Mesangial cell (primary cell): ENCODE data around the gene IQSEC1. TPM values are rescaled to one million over a fixed set of nuclear protein-coding genes. Genes with fewer than 3 reads are reported as not detected.

ENCODE experiments used
- total RNA-seq: library from RNA; depleted of rRNA; stranded (reverse); fragments of >200 nt; gene quantifications from 2 replicates; pipeline ENCODE4 v1.2.3, GENCODE V29; 2015

The IQSEC1 gene
- total RNA-seq, result 9.9 and 18.3 TPM in 2 replicates

GRCh38 chr3:13073326-13074005 is at the start of gene IQSEC1:
Gene IQSEC1 (minus strand): TSS chr3:13073429. CDS start chr3:13073014, 415 bp downstream.

Other genes starting within 250 kb of the IQSEC1 start
- gene RPL32, start 231.9 kb downstream of the IQSEC1 start, total RNA-seq, result 529 and 1,124 TPM in 2 replicates